HG02623 (cell line): ENCODE measurements around the gene KRT13.

Experiments used
- ATAC-seq: cut with Tn5 transposase; IDR thresholded peaks from one replicate; pipeline ENCODE4 v1.9.1; 2021; ENCODE audit warnings: moderate library complexity; ENCODE audit not compliant: unreplicated experiment

KRT13 gene

GRCh38 chr17:41520821-41521521 lies 15.6 kb upstream of the KRT13 start:
- no peak for ATAC-seq

- no peak for ATAC-seq
Observed at GRCh38 chr17:41519501-41520224, 14.3 kb upstream of the KRT13 start.

DNA sequence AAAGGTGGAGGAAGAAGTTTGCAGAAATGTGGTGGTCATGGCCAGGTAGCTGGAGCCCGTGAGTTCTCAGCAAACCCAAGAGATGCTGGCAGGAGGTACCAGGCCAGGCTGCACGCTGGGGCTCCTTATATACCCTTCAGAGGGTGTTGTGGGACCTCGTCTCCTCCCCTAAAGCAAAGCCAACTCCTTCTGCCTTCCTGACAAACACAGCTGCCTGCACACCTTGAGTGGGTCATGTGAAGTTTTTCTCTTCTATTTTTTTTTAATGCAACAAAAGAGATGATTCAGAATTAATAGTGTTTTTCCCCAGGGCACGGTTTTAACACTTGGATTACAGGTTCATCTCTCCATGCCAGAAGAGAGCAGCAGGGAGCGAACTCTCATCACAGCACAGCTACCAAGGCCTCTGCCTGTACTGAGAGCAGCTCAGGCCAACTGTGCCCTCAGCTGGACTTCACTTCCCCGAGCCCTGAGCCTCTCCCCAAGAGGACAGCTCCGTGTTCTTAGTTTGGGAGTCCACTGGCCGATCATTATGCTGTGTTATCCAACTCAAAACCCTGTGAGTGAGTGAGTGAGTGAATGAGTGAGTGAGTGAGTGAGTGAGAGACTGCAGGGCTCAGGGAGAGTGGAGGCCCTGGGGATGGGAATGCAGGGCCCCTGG lies 13.5 kb upstream of the KRT13 start, which contains the start of gene KRT15:
Gene KRT15 (minus strand): TSS at position 102 of the 661 bp plus-strand sequence. CDS start 63 bp downstream, at position 39.
- no peak for ATAC-seq

DNA sequence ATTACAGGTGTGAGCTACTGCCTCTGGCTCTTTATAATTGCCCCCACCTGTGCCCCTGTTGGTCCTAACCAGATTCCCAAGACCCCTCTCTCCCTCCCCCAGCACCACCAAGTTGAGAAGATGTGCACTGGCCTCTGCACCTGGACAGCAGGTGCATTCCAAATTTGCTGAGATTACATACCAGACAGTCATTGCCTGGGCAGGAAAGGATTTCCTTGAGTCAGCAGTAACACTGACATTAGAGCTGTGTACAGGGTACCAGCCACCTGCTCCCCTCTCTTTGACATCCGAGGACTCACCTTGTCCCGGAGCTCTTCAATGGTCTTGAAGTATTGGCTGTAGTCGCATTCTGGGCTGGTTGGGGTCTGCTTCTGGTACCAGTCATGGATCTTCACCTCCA lies 12.6 kb upstream of the KRT13 start:
- no peak for ATAC-seq

- ATAC-seq = no peak
Observed at GRCh38 chr17:41516830-41517283, 11.4 kb upstream of the KRT13 start.

GRCh38 chr17:41516147-41516829 lies 10.9 kb upstream of the KRT13 start:
- ATAC-seq = no peak

GRCh38 chr17:41513168-41513547 lies 7.7 kb upstream of the KRT13 start:
- ATAC-seq = no peak

DNA sequence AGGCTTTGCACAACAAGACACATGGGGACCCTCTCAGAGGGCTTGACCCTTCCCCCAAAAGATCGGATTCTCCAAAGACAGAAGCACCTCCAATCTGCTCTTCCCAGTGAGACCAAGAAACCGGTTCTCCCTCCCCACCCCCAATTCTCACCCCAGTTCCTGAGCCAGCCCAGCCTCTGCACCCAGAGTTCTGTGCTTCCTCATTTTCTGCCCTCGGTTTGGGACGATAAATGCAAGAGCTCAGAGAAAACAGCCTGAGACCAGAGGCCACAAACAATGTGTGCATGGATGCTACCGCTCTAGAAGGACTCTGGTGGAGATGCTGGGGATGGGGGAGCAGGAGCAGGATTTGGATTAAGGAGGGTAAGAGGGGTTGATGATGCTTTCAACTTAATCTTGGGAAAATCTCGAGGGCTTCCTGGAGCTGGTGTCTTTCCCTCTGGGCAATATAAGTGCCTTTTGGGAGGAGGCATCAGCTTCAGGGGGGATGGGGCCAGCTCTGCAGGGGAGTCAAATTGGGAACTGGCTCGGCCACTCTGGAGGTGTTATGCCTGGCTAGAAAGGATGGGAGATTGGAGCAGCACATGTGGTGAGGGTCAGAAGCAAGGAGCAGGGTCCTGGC lies 7.2 kb upstream of the KRT13 start:
- ATAC-seq = no peak

GRCh38 chr17:41511716-41512115 lies 6.3 kb upstream of the KRT13 start:
- ATAC-seq = no peak

DNA sequence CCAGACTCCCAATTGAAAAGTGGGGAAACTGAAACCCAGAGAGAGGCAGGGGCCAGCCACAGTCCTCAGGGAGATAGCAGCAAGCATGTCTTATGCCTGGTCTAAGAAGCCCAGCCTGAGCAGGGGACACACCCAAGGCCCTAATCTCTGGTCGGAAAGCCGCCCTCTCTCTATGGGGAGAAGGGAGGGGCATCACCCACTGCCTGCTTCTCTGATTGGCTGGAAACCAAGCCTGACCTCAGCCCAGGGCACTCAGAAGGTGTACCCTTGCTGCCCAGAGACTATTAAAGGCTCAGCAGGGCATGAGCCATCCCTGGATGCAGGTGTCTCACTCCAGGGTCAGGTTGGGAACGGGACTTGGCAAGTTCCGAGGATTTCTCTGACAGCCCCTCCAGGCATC lies 5.7 kb upstream of the KRT13 start:
- no peak for ATAC-seq

GRCh38 chr17:41510251-41511065 lies 5.0 kb upstream of the KRT13 start:
- ATAC-seq = no peak

DNA sequence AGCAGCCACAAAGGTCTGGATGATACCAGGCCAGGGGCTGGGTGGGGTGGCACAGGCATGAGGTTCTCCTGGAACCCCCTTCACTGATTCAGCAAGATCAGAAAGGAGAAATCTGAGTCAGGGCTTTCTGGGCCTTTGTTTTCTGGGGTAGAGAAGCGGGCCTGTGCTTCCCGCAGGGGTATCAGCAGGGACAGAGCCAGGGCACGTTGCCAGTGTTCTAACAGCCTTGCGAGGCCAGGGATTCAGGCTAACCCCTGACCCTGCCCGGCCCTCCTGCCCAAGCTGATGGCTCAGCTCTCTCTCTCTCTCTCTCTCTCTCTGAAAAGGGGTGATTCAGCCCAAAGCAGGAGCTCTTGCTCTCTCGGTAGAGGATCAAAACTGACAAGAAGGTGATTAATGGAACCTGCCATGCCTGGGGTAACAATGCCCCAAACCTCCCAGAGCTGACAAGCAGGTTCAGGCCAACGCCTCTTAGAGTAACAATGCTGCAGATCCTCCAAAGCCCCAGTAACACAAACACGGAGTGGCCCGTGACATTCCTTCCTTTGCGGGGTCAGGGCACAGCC lies 2.0 kb upstream of the KRT13 start:
- no peak for ATAC-seq

DNA sequence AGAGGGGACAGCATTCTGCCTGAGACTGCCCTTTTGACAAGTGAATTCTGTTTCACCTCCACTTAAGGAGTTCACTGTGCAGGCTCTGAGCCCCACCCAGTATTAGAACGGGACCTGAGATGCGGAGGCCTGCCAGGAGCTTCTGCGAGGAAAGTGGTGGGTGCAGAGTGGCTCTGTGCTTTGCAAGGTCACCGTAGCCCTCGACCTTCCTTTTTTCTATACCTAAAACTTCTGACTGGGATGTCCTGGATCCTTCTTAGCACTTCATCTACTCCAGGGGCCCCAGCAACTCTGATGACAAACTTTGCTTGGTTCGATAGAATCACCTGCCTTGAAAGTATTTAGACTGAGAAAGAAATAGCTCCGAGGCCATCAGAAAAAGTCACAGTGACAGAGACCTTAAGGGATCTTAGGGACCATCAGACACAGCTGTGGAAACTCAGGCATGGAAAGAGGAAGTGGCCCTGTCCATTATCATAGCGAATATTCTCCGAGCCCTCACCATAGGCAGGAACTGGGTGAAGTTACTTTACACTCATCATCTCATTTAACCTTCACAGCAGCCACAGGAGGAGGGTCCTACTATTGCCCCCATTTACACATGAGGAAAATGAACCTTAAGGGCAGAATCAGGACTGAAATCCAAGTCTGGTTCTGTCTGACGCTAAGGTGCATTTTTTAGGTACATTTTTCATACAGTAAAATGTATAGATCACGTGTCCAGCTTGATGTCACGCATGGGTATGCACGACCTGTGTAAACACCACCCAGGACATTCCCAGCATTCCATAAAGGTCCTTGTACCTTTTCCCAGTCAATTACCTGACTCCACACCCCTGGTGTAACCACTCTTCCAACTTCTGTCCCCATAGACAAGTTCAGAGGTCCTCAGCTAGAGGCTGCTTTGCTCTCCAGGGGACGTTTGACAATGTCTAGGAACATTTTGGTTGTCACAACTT lies 676 bp upstream of the KRT13 start:
- ATAC-seq = no peak

GRCh38 chr17:41504246-41504977 lies 1.0 kb downstream of the KRT13 start:
- ATAC-seq = no peak

GRCh38 chr17:41503202-41503601 lies 2.2 kb downstream of the KRT13 start:
- ATAC-seq = no peak

- no peak for ATAC-seq
Observed at GRCh38 chr17:41500131-41500911, 5.1 kb downstream of the KRT13 start.

DNA sequence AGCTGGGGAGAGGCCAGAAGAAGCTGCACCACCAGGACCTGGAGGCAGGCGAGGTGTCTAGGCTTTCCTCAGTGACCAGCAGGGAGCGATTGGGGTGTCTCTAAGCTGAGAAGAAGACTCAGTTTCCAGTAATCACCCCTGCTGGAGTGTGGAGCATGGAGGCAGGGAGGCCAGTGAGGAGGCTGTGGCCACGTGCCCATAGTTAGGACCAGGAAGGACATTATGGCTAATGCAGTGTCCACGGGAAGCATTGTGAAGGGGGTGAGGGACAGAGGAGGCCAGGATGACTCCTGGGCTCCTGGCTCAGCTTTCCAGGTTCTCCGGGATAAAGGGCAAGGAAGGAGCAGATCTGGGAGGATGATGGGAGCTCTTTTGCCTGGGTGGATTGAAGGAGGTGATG lies 5.7 kb downstream of the KRT13 start:
- ATAC-seq = no peak
